Neural crest cell (in vitro differentiated cells): ENCODE measurements around the gene IL1RL2. TPM values are rescaled to one million over a fixed set of nuclear protein-coding genes. Genes with fewer than 3 reads are reported as not detected.

ENCODE experiments used
- DNase-seq: peaks from one replicate; pipeline ENCODE4 v3.0.0; 2021; ENCODE audit warnings: low read depth, mixed read lengths, low spot score
- H3K27ac Mint-ChIP-seq: one replicate; pipeline ENCODE4 v1.8.0; 2021; ENCODE audit warnings: mild to moderate bottlenecking, mixed read lengths; ENCODE audit not compliant: unreplicated experiment
- H3K27me3 Mint-ChIP-seq: 2 replicates; pipeline ENCODE4 v1.8.0; 2021; ENCODE audit warnings: low read depth, mild to moderate bottlenecking, mixed read lengths
- H3K36me3 Mint-ChIP-seq: 2 replicates; pipeline ENCODE4 v1.8.0; 2021; ENCODE audit warnings: low read depth, mild to moderate bottlenecking, mixed read lengths
- H3K4me1 Mint-ChIP-seq: 2 replicates; pipeline ENCODE4 v1.8.0; 2021; ENCODE audit warnings: mixed read lengths
- H3K4me3 Mint-ChIP-seq: one replicate; pipeline ENCODE4 v1.8.0; 2021; ENCODE audit warnings: mild to moderate bottlenecking, mixed read lengths
- H3K9me3 Mint-ChIP-seq: 2 replicates; pipeline ENCODE4 v1.8.0; 2021; ENCODE audit warnings: mixed read lengths
- total RNA-seq: library from RNA; stranded (reverse); gene quantifications from 2 replicates; pipeline ENCODE4 v1.2.1, GENCODE V29; 2021
- TF ChIP-seq, protein P1 (sequence below): fragments of 200-600 bp; sonication (generic); conservative IDR thresholded peaks from 2 replicates; pipeline ENCODE4 v1.5.0; 2021; ENCODE audit warnings: antibody characterized with exemption, mild to moderate bottlenecking

The IL1RL2 gene
- total RNA-seq, 1 donor from 2014 or later, result not detected

- peaks cover 24% of the 10 kb centered on the region for H3K27me3 Mint-ChIP-seq
Observed at GRCh38 chr2:102273619-102274211, 86.9 kb downstream of the IL1RL2 start.

DNA sequence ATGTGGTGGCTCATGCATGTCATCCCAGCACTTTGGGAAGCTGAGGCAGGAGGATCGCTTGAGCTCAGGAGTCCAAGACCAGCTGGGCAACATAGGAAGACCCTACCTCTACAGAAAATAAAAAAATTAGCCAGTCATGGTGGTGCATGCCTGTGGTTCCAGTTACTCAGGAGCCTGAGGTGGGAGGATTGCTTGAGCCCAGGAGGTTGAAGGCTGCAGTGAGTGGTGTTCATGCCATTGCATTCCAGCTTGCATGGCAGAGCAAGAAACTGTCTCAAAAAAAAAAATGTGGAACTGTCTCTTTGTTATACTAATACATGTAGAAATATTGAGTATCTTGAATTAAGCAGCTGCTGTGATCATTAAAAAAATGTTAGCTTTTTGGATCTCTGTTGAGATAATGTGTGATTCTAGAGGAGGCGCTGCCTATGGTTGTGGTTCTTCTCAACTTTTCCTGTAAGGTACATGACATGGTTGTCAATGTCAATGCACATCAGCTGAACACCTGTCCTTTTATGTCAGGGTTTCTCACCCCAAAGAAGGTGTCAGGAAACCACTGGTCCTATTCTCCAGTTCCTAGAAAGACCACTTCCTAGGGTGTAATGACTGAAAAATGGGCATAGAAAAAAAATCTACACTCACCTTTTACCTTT is 89.9 kb downstream of the IL1RL2 start:
- no peak for DNase-seq
- Mint-ChIP-seq H3K9me3 (no peaks in the 10 kb centered on the region), H3K4me1 (peaks cover 22% of the 10 kb centered on the region), H3K4me3 (no peak overlapping the region), H3K27ac (no peak overlapping the region), H3K27me3 (peaks cover 10% of the 10 kb centered on the region), H3K36me3 (no peaks in the 10 kb centered on the region)
- TF ChIP-seq, protein P1, sequence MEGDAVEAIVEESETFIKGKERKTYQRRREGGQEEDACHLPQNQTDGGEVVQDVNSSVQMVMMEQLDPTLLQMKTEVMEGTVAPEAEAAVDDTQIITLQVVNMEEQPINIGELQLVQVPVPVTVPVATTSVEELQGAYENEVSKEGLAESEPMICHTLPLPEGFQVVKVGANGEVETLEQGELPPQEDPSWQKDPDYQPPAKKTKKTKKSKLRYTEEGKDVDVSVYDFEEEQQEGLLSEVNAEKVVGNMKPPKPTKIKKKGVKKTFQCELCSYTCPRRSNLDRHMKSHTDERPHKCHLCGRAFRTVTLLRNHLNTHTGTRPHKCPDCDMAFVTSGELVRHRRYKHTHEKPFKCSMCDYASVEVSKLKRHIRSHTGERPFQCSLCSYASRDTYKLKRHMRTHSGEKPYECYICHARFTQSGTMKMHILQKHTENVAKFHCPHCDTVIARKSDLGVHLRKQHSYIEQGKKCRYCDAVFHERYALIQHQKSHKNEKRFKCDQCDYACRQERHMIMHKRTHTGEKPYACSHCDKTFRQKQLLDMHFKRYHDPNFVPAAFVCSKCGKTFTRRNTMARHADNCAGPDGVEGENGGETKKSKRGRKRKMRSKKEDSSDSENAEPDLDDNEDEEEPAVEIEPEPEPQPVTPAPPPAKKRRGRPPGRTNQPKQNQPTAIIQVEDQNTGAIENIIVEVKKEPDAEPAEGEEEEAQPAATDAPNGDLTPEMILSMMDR, result no peak

More at GRCh38 chr2:102273619-102274211, 86.9 kb downstream of the IL1RL2 start:
- H3K9me3 Mint-ChIP-seq, result peaks cover 7% of the 10 kb centered on the region
- no peak overlapping the region for H3K27ac Mint-ChIP-seq
- peaks cover 15% of the 10 kb centered on the region for H3K4me1 Mint-ChIP-seq
- H3K36me3 Mint-ChIP-seq, result no peaks in the 10 kb centered on the region
- no peak overlapping the region for H3K4me3 Mint-ChIP-seq
- no peak for DNase-seq
- TF ChIP-seq, protein P1, result no peak

DNA sequence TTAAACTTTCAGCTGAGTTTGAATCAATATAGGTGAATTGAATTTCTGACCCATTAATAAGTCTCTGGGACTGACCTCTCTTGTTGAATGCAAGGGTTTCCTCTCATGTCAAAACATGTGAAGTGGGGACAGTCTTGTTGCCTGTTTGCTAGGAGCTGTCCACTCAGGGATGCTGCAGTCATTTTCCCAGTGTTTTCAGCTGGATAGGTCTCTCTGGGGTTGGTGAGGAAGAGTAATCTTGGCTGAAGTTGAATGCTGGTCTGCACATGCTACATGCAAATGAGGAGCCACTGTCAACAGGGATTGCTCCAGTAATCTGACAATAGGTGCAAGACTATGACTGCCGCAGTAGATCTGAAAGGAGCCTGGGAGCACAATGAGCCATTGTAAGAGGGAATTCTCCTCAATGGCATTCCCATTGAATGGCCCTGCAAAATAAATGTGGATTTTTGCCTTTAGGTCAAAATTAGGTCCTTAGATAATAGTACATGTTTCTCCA is 90.4 kb downstream of the IL1RL2 start:
- H3K27ac Mint-ChIP-seq, result no peak overlapping the region
- peaks cover 22% of the 10 kb centered on the region for H3K4me1 Mint-ChIP-seq
- DNase-seq, result no peak
- H3K4me3 Mint-ChIP-seq, result no peak overlapping the region
- H3K36me3 Mint-ChIP-seq, result no peaks in the 10 kb centered on the region
- peaks cover 5% of the 10 kb centered on the region for H3K27me3 Mint-ChIP-seq
- H3K9me3 Mint-ChIP-seq, result no peaks in the 10 kb centered on the region
- TF ChIP-seq, protein P1, result no peak

- no peaks in the 10 kb centered on the region for H3K36me3 Mint-ChIP-seq
- no peak overlapping the region for H3K4me3 Mint-ChIP-seq
- peaks cover 22% of the 10 kb centered on the region for H3K4me1 Mint-ChIP-seq
- no peaks in the 10 kb centered on the region for H3K27me3 Mint-ChIP-seq
- H3K27ac Mint-ChIP-seq, result no peak overlapping the region
- no peaks in the 10 kb centered on the region for H3K9me3 Mint-ChIP-seq
- no peak for DNase-seq
- TF ChIP-seq, protein P1, result no peak
Observed at GRCh38 chr2:102278720-102279390, 92.0 kb downstream of the IL1RL2 start.

DNA sequence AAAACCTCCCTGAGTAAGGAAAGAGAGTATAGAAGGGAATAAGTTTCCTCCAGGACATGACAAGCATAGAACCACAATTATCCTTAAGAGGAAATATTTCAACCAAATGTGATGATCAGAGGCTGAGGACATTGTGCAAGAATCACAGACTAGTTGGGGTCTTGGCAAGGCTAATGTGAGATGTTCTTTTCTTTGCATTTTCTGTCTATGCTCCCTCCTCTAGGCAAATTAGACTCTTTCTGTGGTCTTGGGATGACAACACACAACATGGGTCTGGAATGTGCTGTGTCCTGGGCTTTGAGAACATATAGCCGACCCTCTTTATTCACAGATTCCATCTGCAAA is 92.5 kb downstream of the IL1RL2 start:
- Mint-ChIP-seq H3K9me3 (no peaks in the 10 kb centered on the region), H3K4me1 (peaks cover 22% of the 10 kb centered on the region), H3K4me3 (no peak overlapping the region), H3K27ac (no peak overlapping the region), H3K27me3 (no peaks in the 10 kb centered on the region), H3K36me3 (no peaks in the 10 kb centered on the region)
- TF ChIP-seq, protein P1, result no peak
- DNase-seq, result no peak
